Umbilical cord (tissue), 2 donors: ENCODE data around the gene NDUFC1. TPM values are rescaled to one million over a fixed set of nuclear protein-coding genes. Genes with fewer than 3 reads are reported as not detected.
A peak's percentile ranks its signal among the peaks of the same experiment; 100 is the strongest.

Experiments used
- DNase-seq: peaks from one replicate; pipeline ENCODE4 v3.0.0-alpha.2; 2015; ENCODE audit warnings: low spot score
- total RNA-seq: library from RNA; depleted of rRNA; stranded (reverse); fragments of >200 nt; gene quantifications from one replicate; pipeline ENCODE4 v1.2.3, GENCODE V29; 2014; ENCODE audit warnings: low replicate concordance; ENCODE audit not compliant: insufficient read depth

NDUFC1 gene
- total RNA-seq, 1 donor from 2014 or later: 42.6 TPM

GRCh38 chr4:139247700-139248238 lies 54.5 kb downstream of the NDUFC1 start:
- DNase-seq: no peak

GRCh38 chr4:139247241-139247640 lies 55.0 kb downstream of the NDUFC1 start:
- DNase-seq: no peak

- no peak for DNase-seq
These were observed 56.1 kb downstream of the NDUFC1 start for GRCh38 chr4:139246166-139246565.

GRCh38 chr4:139245590-139245989 lies 56.7 kb downstream of the NDUFC1 start:
- peak; percentile 19 for DNase-seq

- DNase-seq: peak; percentile 80
These were observed 58.6 kb downstream of the NDUFC1 start for GRCh38 chr4:139243448-139244365.

- no peak for DNase-seq
These were observed 59.7 kb downstream of the NDUFC1 start for GRCh38 chr4:139242511-139243051.

GRCh38 chr4:139241784-139242151 lies 60.5 kb downstream of the NDUFC1 start:
- DNase-seq: no peak

- no peak for DNase-seq
These were observed 61.0 kb downstream of the NDUFC1 start for GRCh38 chr4:139241086-139241783.

Other genes starting within 250 kb of the NDUFC1 start
- 103 TPM for gene ELF2, start 125.3 kb downstream of the NDUFC1 start, total RNA-seq
- 21.2 TPM for gene MGARP, start 22.3 kb downstream of the NDUFC1 start, total RNA-seq
- 20.5 TPM for gene NAA15, start 972 bp downstream of the NDUFC1 start, total RNA-seq
- gene RAB33B, start 151.6 kb upstream of the NDUFC1 start, total RNA-seq: 59.9 TPM